GM21786 (cell line): Measurements from ENCODE around the gene PCSK6.

ENCODE experiments used
- ATAC-seq: cut with Tn5 transposase; IDR thresholded peaks from one replicate; pipeline ENCODE4 v1.9.1; 2021; ENCODE audit not compliant: unreplicated experiment

Gene PCSK6

GRCh38 chr15:101489599-101490407, at the start of gene PCSK6:
TSS of gene PCSK6 (minus strand) at chr15:101489707. CDS start at chr15:101489670, 37 bp downstream.
- no peak for ATAC-seq

- no peak for ATAC-seq
These were observed 49.5 kb upstream of the PCSK6 start for GRCh38 chr15:101538996-101539395.

- no peak for ATAC-seq
These were observed 48.7 kb upstream of the PCSK6 start for GRCh38 chr15:101538177-101538576.

GRCh38 chr15:101537483-101538080, 48.1 kb upstream of the PCSK6 start:
- no peak for ATAC-seq

GRCh38 chr15:101536875-101537405, 47.4 kb upstream of the PCSK6 start:
- ATAC-seq, result no peak

DNA sequence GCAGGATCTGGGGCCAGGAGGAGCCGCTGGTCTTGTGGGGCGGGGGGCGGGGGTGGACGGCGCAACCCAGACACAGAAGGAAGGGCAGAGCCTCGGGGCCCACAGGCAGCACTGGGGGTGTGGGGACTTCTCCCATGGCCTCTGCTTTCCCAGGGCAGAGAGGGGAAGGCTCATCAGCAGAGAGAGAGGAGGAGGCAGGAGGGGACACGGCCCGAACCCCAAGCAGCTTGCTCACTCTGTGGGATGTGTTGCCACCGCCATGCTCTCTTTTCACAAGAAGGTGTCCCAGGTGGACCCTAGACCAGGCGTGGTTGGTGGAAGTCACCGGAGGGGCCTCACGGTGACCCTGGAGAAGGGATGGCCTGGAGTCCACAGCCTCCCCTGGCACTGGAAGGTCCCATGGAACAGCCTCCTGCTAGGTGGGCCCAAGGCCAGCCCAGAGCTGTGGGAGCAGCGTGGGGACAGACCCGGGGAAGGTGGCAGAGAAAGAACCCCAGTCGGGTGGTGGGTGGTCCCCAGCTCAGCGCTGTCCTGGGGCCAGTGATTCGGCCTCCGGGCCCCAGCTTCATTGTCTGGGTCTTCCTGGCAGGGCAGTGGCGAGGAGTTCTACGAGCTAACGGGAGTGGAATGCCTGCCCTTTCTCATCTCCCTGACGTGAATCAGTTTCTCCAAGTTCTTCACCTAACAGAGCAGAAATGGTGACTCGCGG, 46.8 kb upstream of the PCSK6 start:
- ATAC-seq, result no peak

GRCh38 chr15:101535170-101535902, 45.8 kb upstream of the PCSK6 start:
- no peak for ATAC-seq

GRCh38 chr15:101534376-101534970, 45.0 kb upstream of the PCSK6 start:
- ATAC-seq, result no peak

GRCh38 chr15:101533371-101534140, 44.0 kb upstream of the PCSK6 start:
- no peak for ATAC-seq

GRCh38 chr15:101532865-101533264, 43.4 kb upstream of the PCSK6 start:
- ATAC-seq, result no peak

- no peak for ATAC-seq
These were observed 41.7 kb upstream of the PCSK6 start for GRCh38 chr15:101531170-101531569.

DNA sequence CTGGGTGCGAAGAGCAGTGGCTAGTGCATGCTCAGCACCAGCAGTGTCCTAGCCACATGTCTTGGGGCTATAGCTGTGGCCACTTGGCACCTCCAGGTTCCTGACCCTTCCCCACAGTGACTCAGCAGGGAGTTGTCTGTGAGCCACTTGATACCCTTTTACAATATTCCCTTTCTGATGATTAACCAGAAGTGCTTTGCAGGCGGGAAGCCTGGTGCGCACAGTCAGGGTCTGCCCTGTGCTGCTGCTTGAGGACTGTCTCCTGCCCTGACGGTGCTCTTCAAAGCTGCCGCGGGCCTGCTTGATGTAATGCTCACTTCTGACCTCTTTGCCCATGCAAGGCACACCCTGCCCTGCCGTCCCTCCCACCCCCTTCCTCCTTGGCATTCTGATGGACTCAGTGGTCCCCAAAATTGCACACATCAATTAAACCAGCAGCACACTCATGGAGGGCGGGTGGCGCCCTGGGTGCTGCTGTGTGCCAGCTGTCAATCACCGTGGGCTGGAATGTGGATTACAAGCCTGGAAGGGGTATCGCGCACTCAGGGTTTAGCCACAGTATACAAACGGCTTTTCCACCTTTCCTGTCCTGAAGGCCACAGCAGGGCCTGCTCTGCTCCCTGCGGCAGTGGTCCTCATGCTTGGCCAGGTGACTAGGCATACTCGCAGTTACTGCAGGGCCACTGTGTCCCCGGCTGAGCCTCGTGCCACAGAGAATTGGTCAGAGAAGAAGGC, 40.9 kb upstream of the PCSK6 start:
- no peak for ATAC-seq

DNA sequence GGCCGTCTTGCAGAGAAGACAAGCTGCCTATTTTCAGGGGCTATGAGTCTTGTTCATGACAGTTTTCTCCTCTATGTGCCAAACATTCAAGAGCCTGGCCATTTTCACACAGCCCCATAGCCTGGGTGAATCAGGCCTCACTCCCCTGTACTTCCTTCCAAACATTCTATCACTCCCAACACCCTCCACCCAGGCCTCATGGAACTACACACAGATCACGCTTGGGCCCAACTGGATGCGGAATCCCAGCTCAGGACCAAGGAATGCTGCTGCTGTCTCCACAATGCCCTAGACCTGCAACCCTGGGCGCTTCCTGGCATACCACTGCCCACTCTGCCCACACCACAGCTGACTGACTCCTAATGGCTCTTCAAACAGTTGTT, 39.4 kb upstream of the PCSK6 start:
- no peak for ATAC-seq

- no peak for ATAC-seq
These were observed 38.8 kb upstream of the PCSK6 start for GRCh38 chr15:101528108-101528916.

DNA sequence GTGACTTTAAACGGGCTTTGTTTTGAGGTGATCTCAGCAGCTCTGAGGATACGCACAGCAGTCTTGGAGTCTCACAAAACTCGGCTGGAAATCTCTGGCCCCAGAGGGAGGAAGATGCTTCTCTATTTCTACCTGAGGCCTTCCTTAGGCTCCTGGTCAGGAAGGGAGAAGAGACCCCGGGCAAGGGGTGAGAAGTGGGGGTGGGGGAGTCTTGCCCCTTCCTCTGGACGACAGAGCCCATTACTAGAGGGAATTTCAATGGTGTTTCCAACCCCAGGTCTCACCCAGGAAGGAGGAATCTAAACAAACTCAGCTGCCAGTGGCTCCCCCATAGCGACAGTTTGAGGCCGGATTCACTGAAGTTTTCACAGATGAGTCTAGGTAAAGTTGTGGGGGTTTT, 37.4 kb upstream of the PCSK6 start:
- no peak for ATAC-seq

GRCh38 chr15:101526442-101526841, 36.9 kb upstream of the PCSK6 start:
- ATAC-seq, result no peak

- no peak for ATAC-seq
These were observed 36.5 kb upstream of the PCSK6 start for GRCh38 chr15:101526021-101526420.

DNA sequence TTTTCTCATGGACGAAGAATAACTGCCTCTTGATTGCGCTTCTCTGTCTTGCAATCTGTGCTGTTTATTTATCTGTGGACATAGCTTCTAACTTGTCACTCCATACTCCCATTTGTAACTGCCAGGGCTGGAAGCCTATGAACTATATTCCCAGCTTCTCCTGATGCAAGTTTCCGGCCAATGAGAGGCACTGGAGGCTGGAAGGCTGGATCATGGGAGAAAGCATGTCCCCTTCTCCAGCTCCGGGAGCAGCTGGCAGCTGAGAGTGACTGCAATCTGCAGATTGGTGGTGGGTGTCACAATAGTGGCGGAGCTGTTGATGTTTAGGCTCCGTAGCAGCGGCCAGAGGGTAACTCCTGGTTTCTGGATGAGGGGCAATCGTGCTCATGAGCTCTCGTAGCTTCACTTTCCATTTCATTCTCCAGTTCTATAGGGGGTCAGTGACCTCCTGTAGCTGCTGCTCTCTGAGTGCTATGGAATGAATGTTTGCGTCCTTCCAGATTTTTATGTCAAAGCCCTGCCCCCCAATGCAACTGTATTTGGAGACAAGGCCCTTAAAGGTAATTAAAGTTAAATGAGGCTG, 35.7 kb upstream of the PCSK6 start:
- ATAC-seq, result no peak
